HG02973 (cell line): ENCODE results near the gene GPR139.

Source experiments
- ATAC-seq: cut with Tn5 transposase; IDR thresholded peaks from one replicate; pipeline ENCODE4 v1.9.1; 2021; ENCODE audit warnings: moderate library complexity; ENCODE audit not compliant: unreplicated experiment

The GPR139 gene

GRCh38 chr16:19991614-19992013, 82.1 kb downstream of the GPR139 start:
- ATAC-seq: no peak

- no peak for ATAC-seq
These were observed 89.6 kb downstream of the GPR139 start for GRCh38 chr16:19984135-19984534.
